LNCaP clone FGC (cell line): Measurements from ENCODE around the gene KRTAP10-7.
"Not testable (repeated sequence)": the region's sequence is repeated elsewhere in the genome, so short reads cannot be mapped to it uniquely, and the experiment has no call there.

ENCODE experiments used
- DNase-seq: peaks from one replicate; pipeline ENCODE4 v3.0.0-alpha.2; 2011; ENCODE audit warnings: low read depth
- H3K4me3 ChIP-seq: 2 replicates; pipeline ENCODE4 v1.5.1; 2011; ENCODE audit warnings: mild to moderate bottlenecking, low read depth, low read length, control low read depth
- CTCF ChIP-seq: IDR thresholded peaks from 2 replicates; pipeline ENCODE4 v1.5.1; 2012; ENCODE audit warnings: mild to moderate bottlenecking; ENCODE audit not compliant: control insufficient read depth, insufficient read depth; ENCODE audit errors: extremely low read depth

Gene KRTAP10-7

GRCh38 chr21:44609193-44609592, 8.8 kb downstream of the KRTAP10-7 start:
- DNase-seq = no peak
- H3K4me3 ChIP-seq = no peak overlapping the region
- no peak for TF ChIP-seq CTCF

- not testable (repeated sequence) for H3K4me3 ChIP-seq
Measured at GRCh38 chr21:44610157-44610843, 9.9 kb downstream of the KRTAP10-7 start.

GRCh38 chr21:44611551-44611950, 11.2 kb downstream of the KRTAP10-7 start:
- H3K4me3 ChIP-seq = no peak overlapping the region
- no peak for DNase-seq
- TF ChIP-seq CTCF = no peak

More at GRCh38 chr21:44610157-44610843, 9.9 kb downstream of the KRTAP10-7 start:
- not testable (repeated sequence) for DNase-seq

- no peak within 1 kb of the TSS for H3K4me3 ChIP-seq
- no peak for DNase-seq
Measured at GRCh38 chr21:44612029-44612486, 11.7 kb downstream of the KRTAP10-7 start, which contains the start of gene KRTAP10-8. KRTAP10-8 (plus strand) TSS chr21:44612079; CDS start chr21:44612101, 22 bp downstream.

GRCh38 chr21:44612669-44613229, 12.4 kb downstream of the KRTAP10-7 start:
- TF ChIP-seq CTCF = no peak
- DNase-seq = no peak
- no peak overlapping the region for H3K4me3 ChIP-seq

More at GRCh38 chr21:44612029-44612486, 11.7 kb downstream of the KRTAP10-7 start, which contains the start of gene KRTAP10-8:
- TF ChIP-seq CTCF = no peak

GRCh38 chr21:44613386-44614155, 13.2 kb downstream of the KRTAP10-7 start:
- H3K4me3 ChIP-seq = no peak overlapping the region
- no peak for TF ChIP-seq CTCF
- DNase-seq = no peak

- no peak for DNase-seq
- TF ChIP-seq CTCF = no peak
- H3K4me3 ChIP-seq = no peak overlapping the region
Measured at GRCh38 chr21:44614161-44614631, 13.8 kb downstream of the KRTAP10-7 start.
